ENCODE data around the gene CXCR6.

GRCh38 chr3:45955017-45955647 lies 11.9 kb downstream of the CXCR6 start:
- TF ChIP-seq CTCF (IDR thresholded peaks at IDR 0.05) = no peak
- TF ChIP-seq PBX3 (IDR thresholded peaks at IDR 0.05) = no peak
- TF ChIP-seq USF2 (IDR thresholded peaks at IDR 0.05; ENCODE audit: borderline replicate concordance, low read depth, low read length) = no peak
- TF ChIP-seq EP300 (IDR thresholded peaks at IDR 0.05; ENCODE audit: borderline replicate concordance in 1 of 2, low read depth in 1 of 2, low read length in 1 of 2) = no peak
- TF ChIP-seq EZH2phosphoT487 (IDR thresholded peaks at IDR 0.05; ENCODE audit: borderline replicate concordance, low read depth) = no peak

Data from SK-N-SH (cell line).